ENCODE measurements around the gene FAM124A. TPM values are rescaled to one million over a fixed set of nuclear protein-coding genes. Genes with fewer than 3 reads are reported as not detected.

Gene FAM124A
- total RNA-seq, 4 donors from 2014 or later: 2.1 to 7.2 (median 5.2) TPM

DNA sequence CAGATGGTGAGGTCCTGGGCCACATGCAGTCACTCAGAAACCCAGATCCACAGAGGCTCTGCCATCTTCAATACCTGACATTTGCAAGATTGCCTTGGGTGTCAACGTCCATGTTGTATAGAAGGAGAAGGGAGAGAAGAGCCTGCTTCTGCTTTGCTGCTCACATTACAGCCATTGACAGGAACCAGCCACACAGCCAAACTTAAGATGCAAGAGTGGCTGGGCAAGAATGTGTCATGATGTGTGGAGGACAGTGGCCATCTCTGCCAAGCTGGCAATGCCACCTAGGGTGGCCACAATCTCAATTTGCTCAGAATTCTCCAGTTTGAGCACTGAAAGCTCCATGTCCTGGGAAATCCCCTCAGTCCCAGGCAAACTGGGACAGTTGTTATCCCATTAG, 91.4 kb downstream of the FAM124A start:
- no peak overlapping the region for H3K4me3 ChIP-seq
- H3K36me3 ChIP-seq: no peaks in the 10 kb centered on the region
- no peaks in the 10 kb centered on the region for H3K27me3 ChIP-seq
- intact Hi-C loops (cut with DNase I; ENCODE audit: low total_unique reads): no loop called here
- no peak for DNase-seq
- H3K9me3 ChIP-seq: no peaks in the 10 kb centered on the region
- no peaks in the 10 kb centered on the region for H3K4me1 ChIP-seq
- no peak overlapping the region for H3K27ac ChIP-seq
- TF ChIP-seq, protein P1, sequence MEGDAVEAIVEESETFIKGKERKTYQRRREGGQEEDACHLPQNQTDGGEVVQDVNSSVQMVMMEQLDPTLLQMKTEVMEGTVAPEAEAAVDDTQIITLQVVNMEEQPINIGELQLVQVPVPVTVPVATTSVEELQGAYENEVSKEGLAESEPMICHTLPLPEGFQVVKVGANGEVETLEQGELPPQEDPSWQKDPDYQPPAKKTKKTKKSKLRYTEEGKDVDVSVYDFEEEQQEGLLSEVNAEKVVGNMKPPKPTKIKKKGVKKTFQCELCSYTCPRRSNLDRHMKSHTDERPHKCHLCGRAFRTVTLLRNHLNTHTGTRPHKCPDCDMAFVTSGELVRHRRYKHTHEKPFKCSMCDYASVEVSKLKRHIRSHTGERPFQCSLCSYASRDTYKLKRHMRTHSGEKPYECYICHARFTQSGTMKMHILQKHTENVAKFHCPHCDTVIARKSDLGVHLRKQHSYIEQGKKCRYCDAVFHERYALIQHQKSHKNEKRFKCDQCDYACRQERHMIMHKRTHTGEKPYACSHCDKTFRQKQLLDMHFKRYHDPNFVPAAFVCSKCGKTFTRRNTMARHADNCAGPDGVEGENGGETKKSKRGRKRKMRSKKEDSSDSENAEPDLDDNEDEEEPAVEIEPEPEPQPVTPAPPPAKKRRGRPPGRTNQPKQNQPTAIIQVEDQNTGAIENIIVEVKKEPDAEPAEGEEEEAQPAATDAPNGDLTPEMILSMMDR (IDR thresholded peaks at IDR 0.05): no peak
- TF ChIP-seq POLR2A (IDR thresholded peaks at IDR 0.05): no peak

DNA sequence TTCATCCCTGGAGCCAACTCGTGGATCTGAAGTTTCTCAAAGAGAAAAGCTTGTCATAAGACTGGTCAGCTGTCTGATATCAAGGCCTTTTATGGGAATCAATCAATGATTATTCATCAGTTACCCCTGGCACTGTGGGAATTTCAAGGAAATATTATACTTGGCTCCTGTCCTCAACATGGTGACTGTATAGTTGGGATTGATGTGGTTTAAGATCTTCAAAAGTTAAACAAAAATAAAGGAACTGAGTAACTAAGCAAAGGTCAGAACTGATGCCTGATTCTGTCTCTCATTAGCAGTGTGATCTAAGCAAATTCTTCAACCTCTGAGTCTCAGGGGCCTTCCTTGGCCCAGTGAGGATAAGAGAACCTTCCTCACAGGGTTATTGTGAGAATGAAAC, 95.1 kb downstream of the FAM124A start:
- no peak for DNase-seq
- no peaks in the 10 kb centered on the region for H3K4me1 ChIP-seq
- TF ChIP-seq, protein P1 (IDR thresholded peaks at IDR 0.05): no peak
- no peak for TF ChIP-seq POLR2A (IDR thresholded peaks at IDR 0.05)

DNA sequence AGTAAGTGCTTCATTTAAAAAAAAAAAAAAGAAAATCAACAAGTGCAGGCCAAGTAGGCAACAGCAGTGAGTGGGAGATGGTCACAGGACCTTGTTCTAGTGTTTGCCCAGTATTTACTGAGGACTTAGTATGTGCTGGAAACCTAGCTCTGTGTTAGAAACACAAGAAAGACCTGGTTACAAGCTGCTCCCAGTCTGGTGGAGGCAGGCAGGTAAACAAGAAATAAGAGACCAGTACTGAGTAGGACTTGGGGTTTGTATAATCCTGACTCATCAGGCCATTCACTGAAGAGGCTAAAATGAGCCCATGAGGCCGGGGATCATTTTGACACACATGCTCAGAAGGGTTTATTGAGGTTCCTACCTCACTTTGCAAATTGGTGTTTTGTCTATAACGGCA, 95.8 kb downstream of the FAM124A start:
- H3K4me3 ChIP-seq: no peak overlapping the region
- no peak overlapping the region for H3K27ac ChIP-seq
- no peaks in the 10 kb centered on the region for H3K27me3 ChIP-seq
- no peaks in the 10 kb centered on the region for H3K36me3 ChIP-seq
- H3K4me1 ChIP-seq: no peaks in the 10 kb centered on the region
- H3K9me3 ChIP-seq: no peaks in the 10 kb centered on the region
- TF ChIP-seq, protein P1 (IDR thresholded peaks at IDR 0.05): no peak
- TF ChIP-seq POLR2A (IDR thresholded peaks at IDR 0.05): no peak
- intact Hi-C loops (cut with DNase I; ENCODE audit: low total_unique reads): no loop called here
- no peak for DNase-seq

More for the DNA sequence above, 95.1 kb downstream of the FAM124A start:
- Histone ChIP-seq H3K4me3 (no peak overlapping the region), H3K27me3 (no peaks in the 10 kb centered on the region), H3K27ac (no peak overlapping the region), H3K36me3 (no peaks in the 10 kb centered on the region), H3K9me3 (no peaks in the 10 kb centered on the region)
- intact Hi-C loops (cut with DNase I; ENCODE audit: low total_unique reads): no loop called here

DNA sequence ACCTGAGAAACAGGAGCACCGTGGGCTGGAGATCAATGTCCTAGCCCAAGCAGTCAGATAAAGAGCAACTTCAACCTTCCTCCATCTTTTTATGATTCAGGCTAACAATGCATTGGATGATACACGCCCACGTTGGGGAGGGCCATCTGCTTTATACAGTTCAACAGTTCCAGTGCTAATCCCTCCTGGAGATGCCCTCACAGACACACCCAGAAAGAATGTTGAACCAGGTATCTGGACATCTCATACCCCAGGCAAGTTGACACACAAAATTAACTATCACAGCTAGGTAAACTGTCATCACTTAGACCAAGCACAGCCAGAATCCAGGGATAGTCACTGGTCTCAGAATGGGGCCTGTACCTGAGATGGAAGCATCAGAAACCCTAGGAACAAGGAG, 96.7 kb downstream of the FAM124A start:
- intact Hi-C loops (cut with DNase I; ENCODE audit: low total_unique reads): no loop called here
- Histone ChIP-seq H3K27me3 (no peaks in the 10 kb centered on the region), H3K36me3 (no peaks in the 10 kb centered on the region), H3K9me3 (no peaks in the 10 kb centered on the region), H3K4me1 (no peaks in the 10 kb centered on the region), H3K4me3 (no peak overlapping the region), H3K27ac (no peak overlapping the region)
- no peak for DNase-seq
- TF ChIP-seq, protein P1 (IDR thresholded peaks at IDR 0.05): no peak
- TF ChIP-seq POLR2A (IDR thresholded peaks at IDR 0.05): no peak

DNA sequence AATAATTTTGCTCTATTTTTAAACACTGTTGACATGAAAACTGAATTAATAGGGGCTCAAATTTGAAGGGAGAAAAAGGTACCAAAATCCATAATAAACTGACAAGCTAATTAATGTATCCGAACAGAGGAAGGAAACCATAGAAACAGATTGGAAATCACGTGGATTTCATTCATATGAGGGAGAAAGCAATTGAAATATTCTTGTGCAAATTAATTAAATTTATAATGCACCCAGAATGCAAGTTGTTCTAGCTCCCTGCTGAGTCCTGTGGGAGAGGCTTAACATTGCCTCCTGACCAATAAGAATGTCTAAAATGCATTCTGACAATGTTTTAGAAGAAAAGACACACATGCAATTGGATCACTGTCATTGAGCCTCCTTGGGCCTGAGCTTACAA, 99.6 kb downstream of the FAM124A start:
- Histone ChIP-seq H3K36me3 (no peaks in the 10 kb centered on the region), H3K4me3 (no peak overlapping the region), H3K4me1 (no peaks in the 10 kb centered on the region), H3K27ac (no peak overlapping the region), H3K27me3 (no peaks in the 10 kb centered on the region), H3K9me3 (no peaks in the 10 kb centered on the region)
- TF ChIP-seq POLR2A (IDR thresholded peaks at IDR 0.05): no peak
- TF ChIP-seq, protein P1 (IDR thresholded peaks at IDR 0.05): no peak
- intact Hi-C loops (cut with DNase I; ENCODE audit: low total_unique reads): no loop called here
- DNase-seq: no peak

Data from uterus (tissue), 4 donors.